Type B pancreatic cell (in vitro differentiated cells): ENCODE results near the gene ZGRF1. TPM values are rescaled to one million over a fixed set of nuclear protein-coding genes. Genes with fewer than 3 reads are reported as not detected.
A peak's percentile ranks its signal among the peaks of the same experiment; 100 is the strongest.

Source experiments
- DNase-seq: peaks from one replicate; pipeline ENCODE4 v3.0.0; 2021; ENCODE audit warnings: mixed read lengths; ENCODE audit not compliant: unreplicated experiment; ENCODE audit errors: extremely low spot score
- H3K27ac Mint-ChIP-seq: 2 replicates; pipeline ENCODE4 v1.8.0; 2021; ENCODE audit warnings: mild to moderate bottlenecking, mixed read lengths
- H3K27me3 Mint-ChIP-seq: 2 replicates; pipeline ENCODE4 v1.8.0; 2021; ENCODE audit warnings: mixed read lengths
- H3K36me3 Mint-ChIP-seq: 2 replicates; pipeline ENCODE4 v1.8.0; 2021; ENCODE audit warnings: mixed read lengths
- H3K4me1 Mint-ChIP-seq: one replicate; pipeline ENCODE4 v1.8.0; 2021; ENCODE audit warnings: mixed read lengths; ENCODE audit not compliant: unreplicated experiment
- H3K4me3 Mint-ChIP-seq: 2 replicates; pipeline ENCODE4 v1.8.0; 2021; ENCODE audit warnings: mild to moderate bottlenecking, mixed read lengths
- H3K9me3 Mint-ChIP-seq: 2 replicates; pipeline ENCODE4 v1.8.0; 2021; ENCODE audit warnings: mixed read lengths
- long read RNA-seq: library from polyadenylated mRNA; unstranded; transcript quantifications from one replicate; pipeline ENCODE4 v2.0.0, GENCODE V29; 2020
- total RNA-seq: library from RNA; stranded (reverse); gene quantifications from 2 replicates; pipeline ENCODE4 v1.2.1, GENCODE V29; 2021; ENCODE audit warnings: low replicate concordance
- TF ChIP-seq, protein P1 (sequence below): fragments of 200-600 bp; sonication (generic); conservative IDR thresholded peaks from 2 replicates; pipeline ENCODE4 v1.5.0; 2021; ENCODE audit warnings: antibody characterized with exemption, mild to moderate bottlenecking

The ZGRF1 gene, protein sequence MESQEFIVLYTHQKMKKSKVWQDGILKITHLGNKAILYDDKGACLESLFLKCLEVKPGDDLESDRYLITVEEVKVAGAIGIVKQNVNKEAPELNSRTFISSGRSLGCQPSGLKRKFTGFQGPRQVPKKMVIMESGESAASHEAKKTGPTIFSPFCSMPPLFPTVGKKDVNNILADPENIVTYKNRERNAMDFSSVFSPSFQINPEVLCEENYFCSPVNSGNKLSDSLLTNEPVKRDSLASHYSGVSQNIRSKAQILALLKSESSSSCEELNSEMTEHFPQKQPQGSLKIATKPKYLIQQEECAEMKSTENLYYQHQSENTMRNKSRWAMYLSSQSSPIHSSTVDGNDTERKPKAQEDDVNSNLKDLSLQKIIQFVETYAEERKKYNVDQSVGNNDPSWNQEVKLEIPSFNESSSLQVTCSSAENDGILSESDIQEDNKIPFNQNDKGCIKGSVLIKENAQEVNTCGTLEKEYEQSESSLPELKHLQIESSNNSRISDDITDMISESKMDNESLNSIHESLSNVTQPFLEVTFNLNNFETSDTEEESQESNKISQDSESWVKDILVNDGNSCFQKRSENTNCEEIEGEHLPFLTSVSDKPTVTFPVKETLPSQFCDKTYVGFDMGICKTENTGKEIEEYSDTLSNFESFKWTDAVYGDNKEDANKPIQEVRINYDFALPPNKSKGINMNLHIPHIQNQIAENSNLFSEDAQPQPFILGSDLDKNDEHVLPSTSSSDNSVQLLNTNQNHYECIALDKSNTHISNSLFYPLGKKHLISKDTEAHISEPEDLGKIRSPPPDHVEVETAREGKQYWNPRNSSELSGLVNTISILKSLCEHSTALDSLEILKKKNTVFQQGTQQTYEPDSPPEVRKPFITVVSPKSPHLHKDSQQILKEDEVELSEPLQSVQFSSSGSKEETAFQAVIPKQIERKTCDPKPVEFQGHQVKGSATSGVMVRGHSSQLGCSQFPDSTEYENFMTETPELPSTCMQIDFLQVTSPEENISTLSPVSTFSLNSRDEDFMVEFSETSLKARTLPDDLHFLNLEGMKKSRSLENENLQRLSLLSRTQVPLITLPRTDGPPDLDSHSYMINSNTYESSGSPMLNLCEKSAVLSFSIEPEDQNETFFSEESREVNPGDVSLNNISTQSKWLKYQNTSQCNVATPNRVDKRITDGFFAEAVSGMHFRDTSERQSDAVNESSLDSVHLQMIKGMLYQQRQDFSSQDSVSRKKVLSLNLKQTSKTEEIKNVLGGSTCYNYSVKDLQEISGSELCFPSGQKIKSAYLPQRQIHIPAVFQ (N-terminal part only)
- total RNA-seq, result 10.8 and 24.8 TPM in 2 replicates
- long read RNA-seq, transcript ZGRF1-207 (6 exons, 794 nt), result major isoform, 8 of 19 reads
- long read RNA-seq, partial matches to known transcripts, result 6 of 19 reads
- long read RNA-seq, other reads (novel, unspliced or antisense), result 5 of 19 reads

DNA sequence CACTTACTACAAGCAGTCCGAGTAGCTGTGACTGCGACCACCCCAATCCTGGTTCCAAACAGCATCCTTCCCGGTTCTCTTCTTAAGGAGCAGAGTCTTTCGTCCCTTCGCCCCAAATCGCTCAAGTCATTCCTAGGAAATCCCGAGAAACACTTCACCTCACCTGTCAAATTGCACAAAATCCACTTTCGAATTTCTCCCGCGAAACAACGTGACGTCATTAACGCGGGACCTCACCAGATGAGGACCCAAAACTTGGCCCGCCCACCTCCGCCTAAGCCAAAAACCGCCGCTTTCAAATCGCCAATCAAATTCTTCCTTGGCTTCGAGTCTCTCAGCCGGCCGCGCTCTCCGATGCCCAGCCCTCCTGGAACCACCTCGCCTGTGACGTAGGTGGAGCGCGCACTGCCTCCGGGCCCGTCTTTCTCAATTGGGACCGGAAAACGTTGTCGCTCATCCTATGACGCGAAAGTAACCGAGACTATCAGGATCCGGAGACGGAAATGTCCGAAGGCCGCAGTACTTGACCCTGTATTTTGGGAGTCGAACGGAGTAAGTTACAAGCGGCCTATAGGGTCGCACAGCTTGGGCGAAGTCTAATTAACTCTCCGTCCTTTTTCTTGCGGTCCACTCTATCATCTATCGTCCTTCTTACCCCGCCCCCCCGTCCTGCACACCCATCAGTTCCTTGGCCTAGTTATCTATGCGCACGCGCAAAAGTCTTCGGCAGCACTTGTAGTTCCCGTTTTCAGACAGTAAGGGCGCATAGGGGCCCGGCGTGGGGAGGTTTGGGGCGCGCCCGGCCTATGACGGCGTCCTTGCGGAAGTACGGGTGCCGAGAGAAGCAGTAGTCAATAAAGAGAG lies at the start of gene ZGRF1, which contains the start of gene LARP7:
ZGRF1 (minus strand) TSS at position 222 of the 864 bp plus-strand sequence. CDS start 3,733 bp downstream, outside the sequence.
LARP7 (plus strand) TSS at position 456 of the 864 bp plus-strand sequence. CDS start 7,527 bp downstream, outside the sequence.
- DNase-seq, result peak; percentile 97
- TF ChIP-seq, protein P1, sequence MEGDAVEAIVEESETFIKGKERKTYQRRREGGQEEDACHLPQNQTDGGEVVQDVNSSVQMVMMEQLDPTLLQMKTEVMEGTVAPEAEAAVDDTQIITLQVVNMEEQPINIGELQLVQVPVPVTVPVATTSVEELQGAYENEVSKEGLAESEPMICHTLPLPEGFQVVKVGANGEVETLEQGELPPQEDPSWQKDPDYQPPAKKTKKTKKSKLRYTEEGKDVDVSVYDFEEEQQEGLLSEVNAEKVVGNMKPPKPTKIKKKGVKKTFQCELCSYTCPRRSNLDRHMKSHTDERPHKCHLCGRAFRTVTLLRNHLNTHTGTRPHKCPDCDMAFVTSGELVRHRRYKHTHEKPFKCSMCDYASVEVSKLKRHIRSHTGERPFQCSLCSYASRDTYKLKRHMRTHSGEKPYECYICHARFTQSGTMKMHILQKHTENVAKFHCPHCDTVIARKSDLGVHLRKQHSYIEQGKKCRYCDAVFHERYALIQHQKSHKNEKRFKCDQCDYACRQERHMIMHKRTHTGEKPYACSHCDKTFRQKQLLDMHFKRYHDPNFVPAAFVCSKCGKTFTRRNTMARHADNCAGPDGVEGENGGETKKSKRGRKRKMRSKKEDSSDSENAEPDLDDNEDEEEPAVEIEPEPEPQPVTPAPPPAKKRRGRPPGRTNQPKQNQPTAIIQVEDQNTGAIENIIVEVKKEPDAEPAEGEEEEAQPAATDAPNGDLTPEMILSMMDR, result peak; percentile 87

DNA sequence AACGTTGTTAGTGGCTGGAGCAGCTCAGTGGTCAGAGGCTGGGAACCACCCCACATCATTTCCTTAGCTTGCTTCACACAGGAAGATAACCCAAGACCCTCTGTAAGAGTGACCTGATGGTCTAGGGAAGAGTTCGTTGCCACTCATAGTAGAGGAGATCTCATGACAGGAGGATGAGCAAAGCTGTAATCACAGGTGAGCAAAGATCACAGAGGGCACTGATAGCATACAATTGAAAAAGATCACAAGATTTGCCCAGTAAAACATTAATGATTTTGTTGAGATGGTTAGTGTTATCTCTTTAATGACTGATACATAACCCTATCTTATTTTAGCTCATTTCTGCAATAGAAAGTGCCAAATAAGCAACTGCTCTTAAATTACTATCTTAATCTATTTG lies 44.3 kb upstream of the ZGRF1 start:
- Mint-ChIP-seq H3K27me3 (no peaks in the 10 kb centered on the region), H3K4me1 (no peaks in the 10 kb centered on the region), H3K36me3 (no peaks in the 10 kb centered on the region), H3K9me3 (no peaks in the 10 kb centered on the region), H3K4me3 (no peak overlapping the region), H3K27ac (no peak overlapping the region)
- no peak for DNase-seq
- TF ChIP-seq, protein P1, result no peak

More for the DNA sequence above, at the start of gene ZGRF1, which contains the start of gene LARP7:
- Mint-ChIP-seq H3K36me3 (peaks cover 3% of the 10 kb centered on the region), H3K27me3 (no peaks in the 10 kb centered on the region), H3K4me1 (peaks cover 12% of the 10 kb centered on the region), H3K9me3 (no peaks in the 10 kb centered on the region), H3K27ac (no peak within 1 kb of the TSS), H3K4me3 (no peak within 1 kb of the TSS)

DNA sequence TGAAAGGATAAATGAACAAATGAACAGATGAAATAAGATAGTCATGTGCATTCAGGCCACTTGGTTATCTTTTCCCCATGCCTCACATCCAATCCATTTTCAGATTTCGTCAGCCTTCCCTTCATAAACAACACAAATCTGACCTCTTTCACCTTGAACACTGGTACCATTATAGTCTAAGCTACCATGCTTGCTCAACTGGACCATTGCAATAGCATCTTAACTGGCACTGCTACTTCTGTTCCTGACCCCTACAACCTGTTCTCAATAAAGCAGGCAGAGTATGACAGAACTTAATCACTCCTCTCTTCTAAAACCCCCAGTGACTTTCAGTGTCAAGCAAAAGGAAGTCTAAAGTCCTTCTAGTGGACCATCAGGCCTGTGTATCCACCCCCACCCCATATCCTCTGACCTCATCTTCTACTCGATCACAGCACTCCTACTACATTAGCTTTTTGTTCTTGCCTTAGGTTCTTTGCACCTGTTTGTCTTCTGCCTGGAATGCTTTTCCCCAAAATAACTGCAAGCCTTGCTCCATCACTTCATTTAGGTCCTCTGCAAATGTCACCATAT lies 40.9 kb upstream of the ZGRF1 start:
- Mint-ChIP-seq H3K4me1 (no peaks in the 10 kb centered on the region), H3K27ac (no peak overlapping the region)
- TF ChIP-seq, protein P1, result no peak

DNA sequence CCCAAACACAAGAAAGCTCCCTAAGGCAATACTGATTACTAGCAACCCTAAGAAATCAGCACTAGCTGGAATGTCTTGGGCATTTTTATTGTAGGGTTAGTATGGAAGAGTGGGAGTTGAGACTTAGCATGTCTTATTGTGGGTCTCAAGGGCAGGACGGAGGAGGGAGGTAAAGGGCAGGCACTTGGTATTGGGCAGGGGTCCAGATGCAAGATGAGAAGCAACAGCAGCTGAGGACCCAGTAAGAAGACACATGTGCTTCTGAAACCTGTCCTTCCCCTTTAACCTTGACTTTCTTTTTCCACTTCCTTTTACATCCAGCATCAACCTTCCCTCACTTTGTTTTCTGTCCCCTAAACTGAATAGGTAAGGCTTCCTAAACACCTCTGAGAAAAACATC lies 37.7 kb upstream of the ZGRF1 start:
- TF ChIP-seq, protein P1, result no peak
- no peaks in the 10 kb centered on the region for H3K9me3 Mint-ChIP-seq
- H3K27ac Mint-ChIP-seq, result no peak overlapping the region
- H3K4me1 Mint-ChIP-seq, result no peaks in the 10 kb centered on the region
- no peaks in the 10 kb centered on the region for H3K36me3 Mint-ChIP-seq
- no peak overlapping the region for H3K4me3 Mint-ChIP-seq
- DNase-seq, result no peak
- no peaks in the 10 kb centered on the region for H3K27me3 Mint-ChIP-seq

More for the DNA sequence above, 40.9 kb upstream of the ZGRF1 start:
- Mint-ChIP-seq H3K36me3 (no peaks in the 10 kb centered on the region), H3K9me3 (no peaks in the 10 kb centered on the region), H3K4me3 (no peak overlapping the region), H3K27me3 (no peaks in the 10 kb centered on the region)
- DNase-seq, result no peak
